Lung microvascular endothelial cell (primary cell): Measurements from ENCODE around the gene ATP10A. TPM values are rescaled to one million over a fixed set of nuclear protein-coding genes. Genes with fewer than 3 reads are reported as not detected.

Experiments used
- DNase-seq, 2 donors: peaks; one replicate each; pipeline versions ENCODE4 v3.0.0 to v3.0.0-alpha.2; 2010; ENCODE audit warnings: low read depth in 2 of 2
- total RNA-seq: library from RNA; depleted of rRNA; stranded (reverse); fragments of >200 nt; gene quantifications from 2 replicates; pipeline ENCODE4 v1.2.1, GENCODE V29; 2014

ATP10A gene
- total RNA-seq, 1 donor from 2014 or later = not detected

GRCh38 chr15:25679964-25680685, 183.0 kb downstream of the ATP10A start:
- no peak for DNase-seq

- no peak for DNase-seq
Measured at GRCh38 chr15:25679492-25679891, 183.6 kb downstream of the ATP10A start.

GRCh38 chr15:25678500-25678855, 184.6 kb downstream of the ATP10A start:
- DNase-seq = no peak

GRCh38 chr15:25677719-25678499, 185.2 kb downstream of the ATP10A start:
- DNase-seq = no peak

GRCh38 chr15:25676070-25676469, 187.1 kb downstream of the ATP10A start:
- DNase-seq = no peak

- no peak for DNase-seq
Measured at GRCh38 chr15:25675396-25675795, 187.7 kb downstream of the ATP10A start.

GRCh38 chr15:25674913-25675312, 188.2 kb downstream of the ATP10A start:
- DNase-seq = no peak

GRCh38 chr15:25673972-25674371, 189.2 kb downstream of the ATP10A start:
- DNase-seq = no peak

- no peak for DNase-seq
Measured at GRCh38 chr15:25673351-25673750, 189.8 kb downstream of the ATP10A start.

- DNase-seq = no peak
Measured at GRCh38 chr15:25671132-25671531, 192.0 kb downstream of the ATP10A start.

- DNase-seq = no peak
Measured at GRCh38 chr15:25670621-25671020, 192.5 kb downstream of the ATP10A start.

- no peak for DNase-seq
Measured at GRCh38 chr15:25670025-25670554, 193.0 kb downstream of the ATP10A start.

GRCh38 chr15:25668901-25669300, 194.2 kb downstream of the ATP10A start:
- no peak for DNase-seq

- DNase-seq = no peak
Measured at GRCh38 chr15:25668236-25668795, 194.8 kb downstream of the ATP10A start.

- no peak for DNase-seq
Measured at GRCh38 chr15:25667829-25668228, 195.3 kb downstream of the ATP10A start.

- no peak for DNase-seq
Measured at GRCh38 chr15:25665913-25666312, 197.2 kb downstream of the ATP10A start.

- no peak for DNase-seq
Measured at GRCh38 chr15:25664761-25665160, 198.4 kb downstream of the ATP10A start.

GRCh38 chr15:25663515-25663914, 199.6 kb downstream of the ATP10A start:
- no peak for DNase-seq

- DNase-seq = no peak
Measured at GRCh38 chr15:25661898-25662297, 201.2 kb downstream of the ATP10A start.

GRCh38 chr15:25659251-25659650, 203.9 kb downstream of the ATP10A start:
- no peak for DNase-seq

GRCh38 chr15:25658560-25658959, 204.6 kb downstream of the ATP10A start:
- DNase-seq = no peak

- no peak for DNase-seq
Measured at GRCh38 chr15:25655207-25655948, 207.7 kb downstream of the ATP10A start.
